HG02610 (cell line): Measurements from ENCODE around the gene CNTNAP2.
A peak's percentile ranks its signal among the peaks of the same experiment; 100 is the strongest.

Source experiments
- ATAC-seq: cut with Tn5 transposase; IDR thresholded peaks from one replicate; pipeline ENCODE4 v1.9.1; 2021; ENCODE audit warnings: mild to moderate bottlenecking, moderate library complexity; ENCODE audit not compliant: unreplicated experiment

Gene CNTNAP2

DNA sequence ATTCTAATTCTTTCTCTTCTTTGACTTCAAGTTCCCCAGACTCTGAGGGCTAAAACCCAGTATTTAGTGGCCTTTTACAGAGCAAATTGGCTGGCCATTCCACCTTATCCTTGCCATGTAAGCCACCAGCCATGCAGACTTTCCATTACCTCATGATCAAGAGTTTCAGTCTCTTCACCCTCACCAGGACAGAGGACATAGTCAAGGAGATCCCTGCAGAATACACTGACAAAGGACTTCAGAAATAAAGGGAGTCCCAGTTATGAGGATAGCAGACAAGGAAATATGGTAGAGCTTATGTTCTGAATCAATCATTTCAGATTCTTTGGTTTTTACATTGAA, 1393.6 kb downstream of the CNTNAP2 start:
- ATAC-seq = no peak

DNA sequence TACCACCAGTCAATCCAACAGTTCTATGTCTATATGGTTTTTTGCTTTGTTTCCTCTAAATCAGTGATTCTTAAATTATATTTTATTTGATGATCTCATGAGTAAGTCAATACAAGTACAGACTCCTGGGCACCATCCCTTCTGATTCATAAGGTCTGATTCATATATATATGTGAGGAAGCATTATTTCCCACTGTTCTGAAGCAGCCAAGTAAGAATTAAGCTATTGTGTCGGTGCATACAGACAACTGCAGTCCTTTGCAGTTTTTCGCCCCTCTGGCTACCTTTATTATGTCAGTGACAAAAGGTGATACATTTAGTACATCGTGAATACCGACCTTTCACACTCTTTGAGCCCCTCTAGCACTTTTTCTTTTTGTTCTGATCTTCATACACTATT, 1394.3 kb downstream of the CNTNAP2 start:
- ATAC-seq = no peak

DNA sequence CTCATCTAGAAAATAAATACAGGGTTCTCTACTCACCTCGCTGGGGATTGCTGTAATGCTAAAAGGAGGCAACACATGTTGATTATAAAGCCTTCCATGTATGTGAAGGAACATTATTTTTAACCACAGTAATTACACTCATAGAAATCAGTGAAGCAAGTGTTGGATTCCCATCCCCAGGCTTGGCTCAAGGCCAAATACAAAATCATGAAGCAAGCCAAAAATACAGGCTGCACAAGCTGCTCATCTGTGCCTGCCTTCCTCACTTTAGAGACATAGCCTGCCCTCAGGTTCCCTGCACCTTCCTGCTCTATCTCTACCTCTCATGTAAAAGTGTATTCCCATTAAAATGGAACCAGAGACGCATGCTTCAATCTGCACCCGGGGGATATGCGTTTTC, 1396.8 kb downstream of the CNTNAP2 start:
- no peak for ATAC-seq

DNA sequence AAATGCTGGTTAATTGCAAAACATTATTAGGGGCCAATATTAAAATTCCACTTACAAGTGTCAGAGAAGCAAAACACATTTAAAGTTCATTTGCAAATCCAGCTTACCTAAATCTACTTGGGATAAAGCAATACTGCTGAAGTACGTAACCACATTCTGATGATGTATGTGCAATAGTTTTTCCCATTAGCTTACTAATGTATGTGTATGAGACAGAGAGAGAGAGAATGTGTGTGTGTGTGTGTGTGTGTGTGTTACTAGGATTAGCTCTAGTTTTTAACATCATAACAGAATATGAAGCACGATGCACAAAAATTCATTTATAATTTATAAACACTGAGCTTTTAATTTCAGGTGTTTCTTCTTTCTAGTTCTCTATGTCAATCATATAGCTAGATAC, 1399.8 kb downstream of the CNTNAP2 start:
- no peak for ATAC-seq

DNA sequence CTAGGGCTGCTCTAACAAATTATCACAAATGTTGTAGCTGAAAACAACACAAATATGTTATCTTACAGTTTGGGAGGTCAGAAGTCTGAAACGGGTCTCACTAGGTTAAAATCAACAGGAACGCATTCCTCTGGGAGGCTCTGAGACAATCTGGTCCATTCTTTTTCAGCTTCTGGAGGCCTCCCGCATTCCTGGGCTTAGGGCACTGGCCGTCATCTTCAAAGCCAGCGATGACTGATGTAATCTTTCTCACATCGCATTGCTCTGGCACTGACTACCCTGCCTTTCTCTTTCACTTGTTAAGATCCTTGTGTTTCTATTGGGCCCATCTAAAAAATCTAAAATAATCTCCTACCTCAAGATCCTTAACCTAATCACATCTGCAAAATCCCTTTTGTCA, 1402.5 kb downstream of the CNTNAP2 start:
- no peak for ATAC-seq

DNA sequence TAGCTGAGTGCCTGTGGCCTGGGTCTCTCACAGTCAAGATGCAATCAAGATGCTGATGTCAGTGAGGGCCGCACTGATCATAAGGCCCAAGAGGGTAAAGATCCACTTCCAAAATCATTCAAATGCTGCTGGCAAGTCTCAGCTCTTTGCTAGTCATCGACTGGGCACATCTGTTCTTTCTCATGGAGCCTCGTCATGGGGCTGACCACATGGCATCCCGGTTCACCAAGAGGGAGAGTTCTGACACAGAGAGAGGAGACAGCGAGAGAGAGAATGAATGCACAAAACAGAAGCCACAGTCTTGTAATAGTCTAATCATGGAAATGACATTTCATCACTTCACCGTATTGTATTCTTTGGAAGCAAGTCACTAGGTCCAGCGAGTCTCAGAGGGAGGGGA, 1406.5 kb downstream of the CNTNAP2 start:
- no peak for ATAC-seq

DNA sequence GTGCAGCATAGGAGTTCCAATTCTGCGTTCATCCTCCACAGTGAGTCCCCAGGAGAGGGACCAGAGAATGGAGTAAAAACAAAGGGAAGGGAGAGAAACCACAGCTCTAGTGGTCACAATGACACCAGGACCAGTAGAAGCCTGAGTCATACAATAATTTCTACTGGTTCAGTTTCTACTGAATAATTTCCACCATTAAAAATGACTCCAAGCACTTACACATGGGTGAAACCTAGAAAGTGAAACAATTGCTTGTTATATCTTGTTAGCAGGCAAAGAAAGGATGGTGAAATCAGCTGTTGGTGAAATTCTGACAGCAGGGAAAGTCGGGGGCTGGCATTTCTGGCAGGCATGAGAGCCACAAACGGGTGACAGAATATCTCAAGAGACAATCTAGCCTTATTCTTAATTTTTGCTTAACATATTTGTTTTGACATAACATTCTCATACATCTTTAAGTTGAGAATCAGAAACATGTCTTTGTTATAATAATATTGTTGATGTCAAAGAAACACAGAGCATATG, 1408.2 kb downstream of the CNTNAP2 start:
- ATAC-seq = no peak

DNA sequence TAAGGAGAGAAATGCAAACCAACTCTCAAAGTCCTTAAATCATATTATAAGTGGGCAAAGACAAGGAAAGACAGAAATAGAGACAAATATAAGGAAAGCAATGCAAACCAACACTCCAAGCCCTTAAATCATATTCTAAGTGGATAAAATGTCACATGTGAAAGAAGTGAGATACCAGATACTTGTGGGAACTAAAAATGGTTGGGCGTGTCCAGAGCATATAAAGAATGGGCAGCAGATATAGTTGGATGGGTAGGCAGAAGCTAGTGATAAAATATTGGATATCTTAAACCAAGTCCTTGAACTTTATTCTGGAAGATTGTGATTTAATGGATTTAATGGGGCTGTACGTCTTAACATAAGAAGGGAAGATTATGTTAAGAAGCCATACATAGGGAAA, 1408.7 kb downstream of the CNTNAP2 start:
- ATAC-seq = no peak

DNA sequence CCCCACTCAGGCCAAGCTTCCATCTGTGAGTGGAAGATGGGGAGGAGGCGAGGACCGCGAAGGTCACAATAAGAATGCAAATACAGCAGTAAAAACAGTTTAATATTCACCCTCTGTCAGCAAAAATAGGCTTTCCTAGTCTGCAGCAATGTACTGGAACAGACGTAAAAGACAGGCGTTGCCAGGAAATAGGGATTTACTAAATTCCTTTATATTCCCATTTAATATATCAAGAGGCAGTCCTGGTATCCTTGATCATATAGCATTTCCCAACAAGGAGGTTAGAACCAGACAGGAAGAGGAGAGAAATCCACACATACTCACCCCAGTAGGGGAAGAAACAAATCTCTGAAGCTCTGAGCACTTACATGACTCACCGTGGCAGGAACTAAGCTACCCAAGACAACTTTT, 1419.1 kb downstream of the CNTNAP2 start:
- ATAC-seq = no peak

DNA sequence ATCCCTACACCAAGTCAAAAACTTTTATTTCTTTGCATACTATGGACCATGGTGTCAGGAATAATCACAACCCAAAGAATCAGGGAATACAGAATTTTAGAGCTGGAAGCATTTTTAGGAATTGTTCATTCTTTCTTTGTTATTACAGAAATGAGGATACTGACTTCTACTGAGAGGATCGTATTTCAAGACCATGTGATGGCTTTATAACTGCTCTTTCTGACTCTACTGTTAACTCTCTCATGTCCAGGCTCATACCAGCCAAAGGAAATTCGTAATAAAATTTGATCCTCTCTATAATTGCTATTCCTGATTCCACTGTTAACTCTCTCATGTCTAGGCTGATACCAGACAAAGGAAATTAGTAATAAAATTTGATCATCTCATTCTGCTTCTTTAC, 1423.1 kb downstream of the CNTNAP2 start:
- no peak for ATAC-seq

DNA sequence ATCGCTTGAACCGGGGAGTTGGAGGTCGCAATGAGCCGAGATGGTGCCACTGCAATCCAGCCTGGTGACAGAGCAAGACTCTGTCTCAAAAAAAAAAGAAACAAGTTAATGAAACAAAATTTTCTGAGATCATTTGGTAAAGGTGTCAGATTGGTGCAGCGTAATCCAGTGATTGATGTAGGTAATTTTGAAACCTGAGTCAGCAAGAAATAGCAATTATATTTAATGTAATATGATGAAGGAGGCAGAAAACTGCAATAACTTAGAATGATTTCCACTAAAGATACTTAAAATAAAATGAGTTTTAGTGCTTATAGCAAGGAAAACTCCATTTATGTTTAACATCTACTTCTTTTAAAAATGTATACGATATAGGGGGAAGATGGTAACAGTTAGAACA, 1424.1 kb downstream of the CNTNAP2 start:
- no peak for ATAC-seq

DNA sequence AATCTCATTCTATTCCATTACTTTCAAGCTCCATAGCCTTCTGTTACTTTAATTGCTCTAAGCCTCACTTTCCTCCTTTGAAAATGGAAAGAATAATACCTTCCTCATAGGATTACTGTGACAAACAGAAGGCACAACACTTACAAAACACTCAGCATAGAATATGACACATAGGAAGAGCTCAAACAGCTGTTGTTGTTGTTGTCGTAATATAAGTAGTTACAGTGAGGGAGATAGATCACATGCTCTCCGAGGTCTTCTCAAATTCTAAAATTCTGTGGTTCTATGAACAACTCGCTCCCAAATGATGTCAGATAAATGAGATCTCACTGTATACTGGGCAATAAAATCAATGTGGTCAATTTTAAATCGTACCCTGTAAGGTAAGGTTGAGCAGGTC, 1424.7 kb downstream of the CNTNAP2 start:
- no peak for ATAC-seq

DNA sequence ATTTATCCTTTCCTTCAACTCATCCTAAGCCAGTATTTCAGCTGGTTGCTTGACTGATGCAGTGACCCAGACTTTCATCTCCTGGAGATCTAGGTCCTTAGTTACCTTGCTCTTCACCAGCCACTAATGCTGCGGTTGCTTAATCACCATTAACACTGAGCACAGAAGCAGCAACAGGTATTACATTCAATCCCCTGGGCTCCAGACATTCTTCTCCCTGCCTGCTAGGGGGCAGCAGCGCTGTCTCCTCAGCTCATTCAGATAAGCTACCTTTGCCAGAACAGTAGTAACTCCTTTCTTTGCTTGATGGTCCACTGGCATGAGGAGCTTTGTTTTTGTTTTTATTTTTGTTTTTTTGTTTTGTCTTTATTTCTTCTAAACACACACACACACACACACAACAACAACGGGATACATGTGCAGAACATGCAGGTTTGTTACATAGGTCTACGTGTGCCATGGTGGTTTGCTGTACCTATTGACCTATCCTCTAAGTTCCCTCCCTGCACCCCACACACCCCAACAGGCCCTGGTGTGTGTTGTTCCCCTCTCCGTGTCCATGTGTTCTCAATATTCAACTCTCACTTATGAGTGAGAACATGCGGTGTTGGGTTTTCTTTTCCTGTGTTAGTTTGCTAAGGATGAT, 1430.8 kb downstream of the CNTNAP2 start:
- ATAC-seq = peak; percentile 58

DNA sequence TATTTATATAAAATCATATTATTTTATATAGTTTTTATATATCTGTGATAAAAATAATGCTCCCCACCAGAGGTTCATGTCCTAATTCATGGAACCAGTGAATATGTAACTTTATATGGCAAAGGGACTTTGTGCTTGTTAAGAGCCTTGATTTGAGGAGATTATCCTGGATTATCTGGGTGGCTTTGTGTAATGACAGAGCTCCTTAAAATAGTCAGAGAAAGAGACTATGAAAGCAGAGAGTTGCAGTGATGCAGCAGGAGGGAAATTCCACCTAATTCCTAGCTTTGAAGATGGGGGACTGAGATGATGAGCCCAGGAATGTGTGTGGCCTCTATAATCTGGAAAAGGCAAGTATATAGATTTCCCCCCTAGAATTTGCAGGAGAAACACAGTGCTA, 1439.7 kb downstream of the CNTNAP2 start:
- ATAC-seq = no peak

DNA sequence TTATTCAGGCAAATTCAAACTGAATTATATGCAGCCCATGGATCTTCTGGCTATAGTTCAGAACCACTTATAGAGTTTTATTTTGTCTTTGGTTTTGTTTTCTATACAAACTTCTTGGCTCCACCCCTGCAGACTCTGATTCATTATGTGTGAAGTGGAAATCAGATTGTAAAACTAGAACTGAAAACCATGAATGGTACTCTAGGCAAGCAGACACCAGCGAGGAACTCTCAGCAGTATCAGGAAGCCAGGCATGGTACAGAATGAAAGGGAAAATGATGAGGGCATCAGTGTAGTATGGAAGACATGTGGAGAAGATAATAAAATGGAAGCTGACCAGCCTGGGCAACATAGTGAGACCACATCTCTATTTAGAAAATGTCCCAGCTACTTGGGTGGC, 1447.1 kb downstream of the CNTNAP2 start:
- no peak for ATAC-seq

DNA sequence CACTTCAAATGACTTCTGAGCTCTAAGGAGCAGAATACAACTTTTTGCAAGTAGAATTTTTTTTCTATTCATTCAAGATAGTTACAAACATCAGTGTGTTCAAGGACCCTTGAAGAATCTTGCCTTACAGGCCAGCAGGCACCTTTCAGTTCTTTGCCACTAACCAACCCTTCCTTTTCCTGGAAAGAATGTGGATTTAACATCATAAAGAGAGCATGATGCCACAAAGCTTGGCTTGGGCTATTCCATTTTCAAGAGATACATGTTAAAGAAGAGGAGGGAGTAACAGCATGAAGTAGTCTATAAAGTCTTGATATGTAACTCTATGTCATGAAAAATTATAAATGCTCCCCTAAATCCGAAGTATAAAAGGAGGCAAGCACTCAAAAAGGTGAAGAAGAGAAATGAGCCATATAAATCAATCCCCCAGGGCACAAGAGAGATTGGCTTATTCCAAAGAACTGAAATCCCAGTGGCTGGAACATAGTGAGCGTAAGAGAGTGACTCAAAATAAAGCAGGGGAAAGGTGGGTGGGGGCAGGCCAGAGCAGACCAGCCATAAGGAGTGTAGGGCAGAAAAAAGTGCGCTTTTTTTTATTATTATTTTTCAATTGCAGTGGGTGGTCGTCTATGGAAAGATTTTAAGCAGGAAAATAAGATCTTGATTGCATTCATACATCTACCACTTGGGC, 1448.3 kb downstream of the CNTNAP2 start:
- ATAC-seq = no peak

DNA sequence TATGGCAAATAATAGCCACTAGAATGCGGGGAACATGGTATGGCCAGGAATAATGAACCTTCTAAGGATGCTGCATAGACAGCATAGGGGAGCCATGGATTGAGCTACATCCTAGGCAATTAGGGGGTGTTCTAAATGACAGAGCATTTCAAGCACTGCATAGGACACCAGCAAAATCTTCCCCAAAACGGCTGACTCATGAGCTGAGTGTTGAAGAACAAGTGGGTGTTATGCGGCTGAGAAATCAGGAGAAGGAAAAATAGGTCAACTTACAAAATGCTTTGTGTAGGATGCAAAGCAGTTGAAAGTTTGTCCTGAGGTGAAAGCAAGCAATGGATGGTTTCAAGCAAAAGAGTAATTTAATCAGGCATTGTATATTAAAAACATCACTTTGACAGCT, 1450.4 kb downstream of the CNTNAP2 start:
- no peak for ATAC-seq

DNA sequence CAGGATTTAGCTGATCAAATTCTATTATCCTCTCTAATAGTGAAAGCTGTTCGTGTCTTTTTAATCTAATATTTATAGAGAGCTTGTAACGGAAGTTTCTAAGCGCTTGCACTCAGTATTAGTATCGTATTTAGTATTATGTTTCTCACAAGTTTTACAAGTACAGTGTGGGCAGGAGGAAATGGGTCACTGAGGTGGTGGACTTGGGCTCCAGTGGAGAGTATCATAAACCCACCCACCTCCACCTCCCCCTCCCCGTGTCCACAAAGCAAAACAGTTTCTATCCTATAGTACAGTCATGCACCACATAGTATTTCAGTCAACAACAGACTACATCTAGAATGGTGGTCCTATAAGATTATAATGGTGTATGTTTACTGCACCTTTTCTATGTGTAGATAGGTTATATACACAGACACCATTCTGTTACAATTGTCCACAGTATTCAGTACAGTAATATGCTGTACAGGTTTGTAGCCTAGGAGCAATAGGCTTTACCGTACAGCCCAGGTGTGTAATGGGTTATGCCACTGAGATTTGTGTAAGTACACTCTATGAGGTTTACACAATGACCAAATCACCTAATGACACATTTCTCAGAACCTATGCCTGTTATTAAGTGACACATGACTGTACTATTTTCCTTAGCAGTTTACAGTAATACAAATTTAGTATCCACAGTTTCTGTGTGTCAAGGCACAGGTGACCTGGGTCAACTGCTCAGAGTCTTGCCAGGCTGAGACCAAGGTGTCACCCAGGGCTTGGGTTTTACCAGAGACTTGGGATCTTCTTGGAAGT, 1452.7 kb downstream of the CNTNAP2 start:
- ATAC-seq = no peak

DNA sequence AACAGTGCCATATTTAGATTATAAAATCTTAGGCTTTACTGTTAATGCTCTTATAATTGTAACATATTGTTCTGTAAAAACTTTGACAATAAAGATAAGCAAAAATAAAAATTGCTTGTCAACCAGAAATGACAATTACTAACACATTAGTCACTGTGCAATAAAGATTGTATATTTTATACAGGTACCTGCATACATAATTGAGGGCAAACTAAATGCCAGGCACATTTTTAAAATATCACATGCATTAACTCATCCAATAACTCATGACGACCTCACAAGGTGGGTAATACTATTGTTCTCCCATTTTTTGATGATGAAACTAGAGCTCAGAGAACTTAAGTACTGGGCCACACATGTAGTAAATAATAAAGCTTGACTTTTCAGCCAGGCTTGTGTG, 1453.8 kb downstream of the CNTNAP2 start:
- no peak for ATAC-seq

DNA sequence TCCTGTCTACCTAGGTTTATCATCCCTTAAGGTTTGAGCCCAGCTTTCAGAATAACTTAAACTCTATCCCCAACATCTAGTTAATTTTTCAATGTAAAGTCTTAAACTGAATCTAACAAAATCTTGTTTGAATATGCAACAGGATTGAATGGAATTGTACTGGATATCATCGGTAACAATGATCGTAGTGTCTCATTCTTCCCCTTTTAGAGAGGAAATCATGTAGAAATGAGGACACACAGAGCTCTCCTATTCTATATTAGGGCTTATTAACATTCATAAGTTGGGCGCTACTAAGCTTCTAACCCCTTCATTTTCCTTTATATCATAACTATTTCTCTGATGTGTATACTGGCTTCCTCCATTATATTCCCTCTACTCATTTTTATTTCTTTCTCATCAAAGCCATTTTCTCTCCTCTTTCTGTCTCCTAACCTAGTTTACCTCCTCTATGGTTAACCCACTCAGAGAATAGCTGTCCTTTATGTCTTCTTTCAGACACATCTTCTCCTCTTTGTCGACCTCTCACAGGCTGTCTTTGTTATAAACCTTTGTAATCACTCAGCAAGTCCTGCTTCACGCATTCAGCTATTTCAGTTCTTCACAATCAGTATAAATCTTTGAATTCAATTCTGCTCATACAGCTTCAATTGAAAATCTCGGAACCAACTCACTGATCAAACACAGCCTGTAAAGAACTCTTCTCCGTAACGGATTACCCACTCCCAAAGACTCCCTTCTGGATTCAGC, 1455.0 kb downstream of the CNTNAP2 start:
- ATAC-seq = no peak

DNA sequence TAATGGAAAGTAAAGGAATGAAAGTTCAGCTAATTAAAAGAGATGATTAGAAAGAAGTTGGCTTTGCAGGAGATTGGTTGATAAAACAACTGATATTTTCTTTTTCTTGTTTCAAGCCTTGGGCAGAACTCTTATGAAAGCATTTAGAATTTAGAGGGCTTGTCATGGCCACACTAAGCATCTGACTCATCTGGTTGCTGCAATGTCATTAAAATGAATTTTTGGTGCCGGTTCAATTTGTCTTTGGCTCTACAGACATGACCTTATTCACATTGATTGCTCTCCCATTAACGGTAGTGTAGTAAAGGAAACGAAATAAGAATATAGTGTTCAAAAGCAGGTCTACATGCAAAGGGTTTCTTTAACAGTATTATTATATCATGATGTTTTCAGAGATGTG, 1461.6 kb downstream of the CNTNAP2 start:
- ATAC-seq = no peak
